IMR-90 (cell line): ENCODE measurements around the gene GOSR1. TPM values are rescaled to one million over a fixed set of nuclear protein-coding genes. Genes with fewer than 3 reads are reported as not detected.
"Not testable (repeated sequence)": the region's sequence is repeated elsewhere in the genome, so short reads cannot be mapped to it uniquely, and the experiment has no call there.

Source experiments
- ATAC-seq: fragments of 200-7000 bp; cut with Tn5 transposase; 2 replicates; pipeline ENCODE4 v1.9.1; 2020; ENCODE audit warnings: low read depth, mild to moderate bottlenecking, moderate library complexity
- BruUV-seq: library from RNA; stranded (reverse); fragments of 400-500 nt; replicated peaks from 2 replicates; lab custom pipeline; 2021; lab: Mats Ljungman, UMichigan
- CTCF ChIA-PET: fragments of 300-600 bp; formaldehyde crosslinking; extraction: SDS; loops from one replicate; lab custom pipeline; 2021; ENCODE audit warnings: antibody characterized with exemption; lab: Yijun Ruan, JAX
- POLR2A ChIA-PET: fragments of 300-600 bp; sonication (Branson Sonifier 250); formaldehyde crosslinking; loops from one replicate; lab custom pipeline; 2022; ENCODE audit warnings: antibody characterized with exemption; ENCODE audit not compliant: unreplicated experiment; lab: Charles Lee
- DNase-seq: peaks from one replicate; pipeline ENCODE4 v3.0.0; 2013
- H2AFZ ChIP-seq: replicated peaks from 2 replicates; pipeline ENCODE3; 2013; ENCODE audit warnings: low read length, mild to moderate bottlenecking; ENCODE audit not compliant: poor library complexity
- H2AK5ac ChIP-seq: 2 replicates; pipeline ENCODE4 v1.6.1; 2013; ENCODE audit warnings: low read depth, low read length, inconsistent platforms
- H2AK9ac ChIP-seq: replicated peaks from 2 replicates; pipeline ENCODE3; 2013; ENCODE audit warnings: mild to moderate bottlenecking, low read depth, low read length, moderate library complexity; ENCODE audit not compliant: poor library complexity
- H2BK120ac ChIP-seq: 2 replicates; pipeline ENCODE4 v1.6.1; 2013; ENCODE audit warnings: low read depth, low read length, inconsistent platforms
- H2BK15ac ChIP-seq: 3 replicates; pipeline ENCODE4 v1.6.1; 2013; ENCODE audit warnings: low read depth, low read length, inconsistent platforms
- H2BK20ac ChIP-seq: 2 replicates; pipeline ENCODE4 v1.6.1; 2013; ENCODE audit warnings: low read depth, mild to moderate bottlenecking, inconsistent platforms, low read length, moderate library complexity
- H2BK5ac ChIP-seq: 2 replicates; pipeline ENCODE4 v1.6.1; 2013; ENCODE audit warnings: mild to moderate bottlenecking, low read depth, low read length, inconsistent platforms; ENCODE audit not compliant: poor library complexity, severe bottlenecking
- H3K14ac ChIP-seq: replicated peaks from 2 replicates; pipeline ENCODE4 v1.6.1; 2013; ENCODE audit warnings: low read depth, low read length, inconsistent platforms
- H3K18ac ChIP-seq: 2 replicates; pipeline ENCODE4 v1.6.1; 2013; ENCODE audit warnings: low read depth, low read length, control low read depth
- H3K23ac ChIP-seq: 2 replicates; pipeline ENCODE4 v1.6.1; 2013; ENCODE audit warnings: low read depth, low read length, inconsistent platforms
- H3K27ac ChIP-seq: 2 replicates; pipeline ENCODE4 v1.5.1; 2013; ENCODE audit warnings: mild to moderate bottlenecking, control low read depth, low read length; ENCODE audit not compliant: insufficient read depth
- H3K27me3 ChIP-seq: 2 replicates; pipeline ENCODE4 v1.6.1; 2013; ENCODE audit warnings: low read length; ENCODE audit not compliant: control insufficient read depth, insufficient read depth
- H3K36me3 ChIP-seq: 2 replicates; pipeline ENCODE4 v1.6.1; 2013; ENCODE audit warnings: low read length, mixed read lengths; ENCODE audit not compliant: control insufficient read depth, insufficient read depth
- H3K4ac ChIP-seq: 2 replicates; pipeline ENCODE4 v1.6.1; 2013; ENCODE audit warnings: low read depth, low read length, inconsistent platforms
- H3K4me1 ChIP-seq: 2 replicates; pipeline ENCODE4 v1.6.1; 2013; ENCODE audit warnings: low read length, mixed read lengths; ENCODE audit not compliant: control insufficient read depth, insufficient read depth
- H3K4me2 ChIP-seq: 2 replicates; pipeline ENCODE4 v1.6.1; 2013; ENCODE audit warnings: low read depth, mild to moderate bottlenecking, control low read depth, low read length, moderate library complexity
- H3K4me3 ChIP-seq: 2 replicates; pipeline ENCODE4 v1.5.1; 2013; ENCODE audit warnings: low read depth, mild to moderate bottlenecking, control low read depth, low read length, moderate library complexity; ENCODE audit not compliant: insufficient read depth
- H3K56ac ChIP-seq: 2 replicates; pipeline ENCODE4 v1.6.1; 2013; ENCODE audit warnings: low read length, inconsistent platforms; ENCODE audit not compliant: insufficient read depth; ENCODE audit errors: extremely low read depth
- H3K79me1 ChIP-seq, 2 experiments: 2 replicates each; pipeline ENCODE4 v1.6.1; 2013; ENCODE audit warnings: low read length in 2 of 2, inconsistent platforms in 1 of 2, low read depth in 1 of 2
- H3K9ac ChIP-seq: 2 replicates; pipeline ENCODE4 v1.6.1; 2013; ENCODE audit warnings: low read depth, low read length, control low read depth
- H3K9me1 ChIP-seq: 2 replicates; pipeline ENCODE4 v1.6.1; 2013; ENCODE audit warnings: low read length, inconsistent platforms; ENCODE audit not compliant: insufficient read depth
- H3K9me3 ChIP-seq: 2 replicates; pipeline ENCODE4 v1.6.1; 2013; ENCODE audit warnings: low read length; ENCODE audit not compliant: control insufficient read depth, insufficient read depth
- H4K20me1 ChIP-seq: 2 replicates; pipeline ENCODE4 v1.6.1; 2013; ENCODE audit warnings: low read length, inconsistent platforms; ENCODE audit not compliant: insufficient read depth
- H4K5ac ChIP-seq: 2 replicates; pipeline ENCODE4 v1.6.1; 2013; ENCODE audit warnings: mild to moderate bottlenecking, low read depth, low read length, control low read depth
- H4K8ac ChIP-seq, 2 experiments: 2 replicates each; pipeline ENCODE4 v1.6.1; 2013; ENCODE audit warnings: low read depth in 2 of 2, low read length in 2 of 2, control low read depth in 1 of 2, inconsistent platforms in 1 of 2
- H4K91ac ChIP-seq: 2 replicates; pipeline ENCODE4 v1.6.1; 2013; ENCODE audit warnings: low read depth, low read length, inconsistent platforms; ENCODE audit not compliant: insufficient read depth
- NFE2L2 ChIP-seq: fragments of 150-350 bp; IDR thresholded peaks from 2 replicates; pipeline ENCODE4 v1.6.1; 2016; ENCODE audit warnings: low read depth, mild to moderate bottlenecking, low read length
- POLR2A ChIP-seq: IDR thresholded peaks from 2 replicates; pipeline ENCODE4 v1.6.1; 2012; ENCODE audit warnings: mild to moderate bottlenecking, low read depth, low read length
- WGBS, 2 experiments: methylation state at CpG; one replicate each; pipeline versions ENCODE4 v1.1.5 to v1.1.7; 2013; ENCODE audit warnings: missing lambda C conversion rate in 2 of 2; ENCODE audit not compliant: insufficient read length in 1 of 2; ENCODE audit errors: extremely low coverage in 2 of 2; 5-methylcytosine and 5-hydroxymethylcytosine counted together
- dilution Hi-C: fragments of 300-500 bp; cut with HindIII; formaldehyde crosslinking; loops from one replicate; pipeline ENCODE4 v1.14.3; 2018; ENCODE audit warnings: low sequenced_read_pairs; ENCODE audit not compliant: unreplicated experiment
- in situ Hi-C: fragments of 300-500 bp; cut with MboI; formaldehyde crosslinking; loops from 3 replicates; pipeline ENCODE4 v1.14.3; 2019; ENCODE audit warnings: low sequenced_read_pairs, inconsistent platforms, mixed read lengths
- intact Hi-C: fragments of 100-400 bp; cut with micrococcal nuclease; formaldehyde crosslinking; loops from 2 replicates; pipeline ENCODE4 v1.10.0; 2022
- polyA plus RNA-seq, 3 experiments: library from polyadenylated mRNA; depleted of rRNA; stranded (reverse); fragments of >200 nt; gene quantifications; 2 replicates each; pipeline ENCODE4 v1.2.3, GENCODE V29; 2012; ENCODE audit warnings: low replicate concordance in 1 of 3
- total RNA-seq: library from RNA; depleted of rRNA; stranded (reverse); fragments of >200 nt; gene quantifications from 2 replicates; pipeline ENCODE4 v1.2.3, GENCODE V29; 2012

GOSR1 gene
- total and polyA plus RNA-seq, 2 of the 4 experiments (the other 2 are of a cell fraction), result 21.2 to 47.5 TPM

- TF ChIP-seq NFE2L2, result no peak
Measured at GRCh38 chr17:30558686-30559545, 81.7 kb downstream of the GOSR1 start (continued).

GRCh38 chr17:30559656-30560055 is 82.4 kb downstream of the GOSR1 start:
- no peak for DNase-seq
- BruUV-seq, result no TSS peak

GRCh38 chr17:30560117-30561026 is 83.2 kb downstream of the GOSR1 start:
- intact Hi-C loops, H3K56ac ChIP-seq, H3K4ac ChIP-seq, H3K4me3 ChIP-seq, H2AFZ ChIP-seq, H3K23ac ChIP-seq, H3K18ac ChIP-seq, H2BK5ac ChIP-seq, dilution Hi-C loops, H4K8ac ChIP-seq, H3K27ac ChIP-seq, BruUV-seq, H3K36me3 ChIP-seq, POLR2A ChIA-PET, H4K20me1 ChIP-seq, H2AK5ac ChIP-seq, H3K79me1 ChIP-seq, in situ Hi-C loops, H2BK15ac ChIP-seq, H3K9me3 ChIP-seq, CTCF ChIA-PET, H4K5ac ChIP-seq, H2BK120ac ChIP-seq, DNase-seq, H3K9me1 ChIP-seq, H3K14ac ChIP-seq, H3K4me2 ChIP-seq, H4K91ac ChIP-seq, ATAC-seq, H3K9ac ChIP-seq, H3K4me1 ChIP-seq, H2AK9ac ChIP-seq, H2BK20ac ChIP-seq: not testable (repeated sequence)
- WGBS, 2 experiments, result no CpG with 5 or more reads among the region's 8 CpGs
- H3K27me3 ChIP-seq, result peaks cover 29% of the 10 kb centered on the region

More at GRCh38 chr17:30559656-30560055, 82.4 kb downstream of the GOSR1 start:
- POLR2A ChIA-PET, result no interaction called here
- Histone ChIP-seq H2BK5ac (no peak overlapping the region), H3K4me3 (no peak overlapping the region), H3K4me1 (no peaks in the 10 kb centered on the region), H2BK20ac (no peak overlapping the region), H4K5ac (no peak overlapping the region), H4K20me1 (no peaks in the 10 kb centered on the region), H3K9me3 (peaks cover 7% of the 10 kb centered on the region; the same call in 1 of the 2 replicates), H2AK5ac (no peak overlapping the region), H2BK120ac (no peak overlapping the region), H2BK15ac (no peak overlapping the region), H3K56ac (no peak overlapping the region), H2AFZ (no peak overlapping the region), H3K4me2 (no peak overlapping the region), H3K18ac (no peak overlapping the region), H4K8ac (no peak overlapping the region), H3K14ac (no peak overlapping the region), H3K27ac (no peak overlapping the region), H2AK9ac (no peak overlapping the region), H3K9me1 (no peaks in the 10 kb centered on the region), H3K23ac (no peak overlapping the region), H3K36me3 (no peaks in the 10 kb centered on the region), H3K27me3 (peaks cover 26% of the 10 kb centered on the region), H4K91ac (no peak overlapping the region), H3K9ac (no peak overlapping the region), H3K79me1 (no peaks in the 10 kb centered on the region), H3K4ac (no peak overlapping the region)
- WGBS, 2 experiments, result 70% methylated on average over 2 of the region's 7 CpGs; no CpG with 5 or more reads in 1 of the 2 experiments
- dilution Hi-C loops, result no loop called here
- ATAC-seq, result no peak
- CTCF ChIA-PET, result no interaction called here
- no peak for TF ChIP-seq POLR2A
- in situ Hi-C loops, result no loop called here
- intact Hi-C loops, result no loop called here
